Islet of Langerhans (tissue), 1 donor: ENCODE measurements around the gene LANCL1.

Experiments
- FAIRE-seq: peaks from one replicate; lab custom pipeline; 2011; peaks lifted over from hg19 to GRCh38; lab: Jason Lieb, UNC

Gene LANCL1, protein sequence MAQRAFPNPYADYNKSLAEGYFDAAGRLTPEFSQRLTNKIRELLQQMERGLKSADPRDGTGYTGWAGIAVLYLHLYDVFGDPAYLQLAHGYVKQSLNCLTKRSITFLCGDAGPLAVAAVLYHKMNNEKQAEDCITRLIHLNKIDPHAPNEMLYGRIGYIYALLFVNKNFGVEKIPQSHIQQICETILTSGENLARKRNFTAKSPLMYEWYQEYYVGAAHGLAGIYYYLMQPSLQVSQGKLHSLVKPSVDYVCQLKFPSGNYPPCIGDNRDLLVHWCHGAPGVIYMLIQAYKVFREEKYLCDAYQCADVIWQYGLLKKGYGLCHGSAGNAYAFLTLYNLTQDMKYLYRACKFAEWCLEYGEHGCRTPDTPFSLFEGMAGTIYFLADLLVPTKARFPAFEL

DNA sequence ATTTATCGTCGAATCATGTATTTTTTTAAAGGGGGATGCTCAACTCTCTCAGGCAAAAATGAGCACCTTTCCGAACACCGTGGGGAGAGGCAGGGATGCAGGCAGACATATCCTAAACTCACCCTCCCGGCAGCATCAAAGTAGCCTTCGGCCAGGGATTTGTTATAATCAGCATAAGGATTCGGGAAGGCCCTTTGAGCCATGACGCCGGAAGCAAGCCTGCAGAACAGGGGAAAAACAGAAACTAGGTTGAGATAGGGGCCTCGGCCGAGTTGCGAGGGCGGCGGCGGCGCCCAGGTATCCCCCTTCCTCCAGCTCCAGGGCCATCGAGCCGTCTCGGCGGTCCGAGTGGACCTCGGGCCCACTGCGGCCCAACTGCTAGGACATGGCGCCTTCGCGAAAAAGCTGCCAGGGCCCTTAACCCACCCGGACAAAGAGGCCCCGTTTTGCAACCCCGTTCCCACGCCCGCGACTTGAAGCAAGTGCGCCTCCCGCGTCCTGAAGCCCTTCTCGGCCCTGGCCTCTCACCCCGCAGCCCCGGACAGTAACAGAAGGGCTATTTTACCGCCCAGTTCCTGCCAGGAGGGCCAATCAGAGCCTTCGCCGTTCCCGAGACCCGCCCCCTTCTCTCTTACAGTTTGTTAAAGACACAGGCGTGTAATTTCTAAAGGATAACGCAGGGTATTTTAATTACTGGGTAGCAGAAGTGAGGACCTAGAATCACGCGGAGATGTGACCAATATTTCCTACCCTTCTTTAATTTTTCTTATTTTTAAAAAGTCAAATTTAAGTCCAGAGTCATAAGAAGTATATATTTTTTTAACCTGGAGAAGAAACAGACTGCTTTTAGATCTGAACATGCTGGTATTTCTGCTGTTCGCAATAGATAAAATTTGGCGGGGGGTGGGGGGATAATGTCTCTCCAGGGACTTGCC lies at the start of gene LANCL1:
LANCL1 (minus strand) TSS at position 566 of the 935 bp plus-strand sequence; CDS start at position 203, 363 bp downstream.
- peak; percentile 68 for FAIRE-seq

DNA sequence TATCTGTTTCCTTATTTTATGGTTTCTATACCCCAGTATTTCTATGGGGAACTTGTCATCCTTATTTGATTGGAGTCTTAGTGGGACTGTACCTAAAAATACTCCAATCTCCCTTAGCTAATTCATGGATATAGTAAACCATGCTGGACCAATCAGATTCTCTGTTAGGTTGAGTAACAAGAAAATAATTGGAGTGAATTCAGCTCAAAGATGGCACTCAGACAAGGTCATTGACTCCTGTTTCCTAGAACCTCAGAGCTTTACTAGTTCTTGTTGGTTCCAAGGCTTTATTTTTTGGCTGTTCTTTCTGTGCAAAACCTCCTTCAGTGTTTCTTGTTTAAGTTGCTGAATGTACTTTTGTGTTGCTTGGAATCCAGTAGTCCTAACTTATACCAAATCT lies 48.0 kb upstream of the LANCL1 start:
- no peak for FAIRE-seq

DNA sequence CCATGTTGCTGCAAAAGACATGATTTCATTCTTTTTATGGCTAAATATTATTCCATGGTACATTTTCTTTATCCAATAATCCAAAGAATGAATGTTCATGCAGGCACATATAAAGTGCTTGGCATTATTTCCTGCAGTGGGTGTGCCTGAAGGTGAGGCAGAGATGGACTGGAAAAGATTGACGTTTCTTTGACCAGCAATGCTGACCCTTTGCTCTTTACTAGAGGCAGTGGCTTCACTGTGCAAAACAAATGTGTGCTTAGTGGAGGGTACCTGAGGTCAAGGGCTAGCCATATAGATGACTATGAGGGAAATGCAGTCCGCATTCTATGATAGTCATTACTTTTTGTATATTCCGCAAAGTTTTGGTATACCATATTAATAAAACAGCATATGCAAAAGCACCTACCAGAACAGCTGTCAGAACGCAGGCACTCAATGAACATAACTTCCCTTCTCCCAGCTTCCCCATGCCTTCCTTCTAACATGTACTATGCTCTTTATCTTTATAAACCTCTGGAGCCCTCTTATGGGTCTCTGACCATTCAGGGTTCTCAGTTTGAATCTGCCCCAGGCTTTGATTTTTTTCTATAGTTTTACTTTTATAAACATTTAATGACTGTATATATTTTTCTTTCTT lies 47.2 kb upstream of the LANCL1 start:
- FAIRE-seq, result no peak

DNA sequence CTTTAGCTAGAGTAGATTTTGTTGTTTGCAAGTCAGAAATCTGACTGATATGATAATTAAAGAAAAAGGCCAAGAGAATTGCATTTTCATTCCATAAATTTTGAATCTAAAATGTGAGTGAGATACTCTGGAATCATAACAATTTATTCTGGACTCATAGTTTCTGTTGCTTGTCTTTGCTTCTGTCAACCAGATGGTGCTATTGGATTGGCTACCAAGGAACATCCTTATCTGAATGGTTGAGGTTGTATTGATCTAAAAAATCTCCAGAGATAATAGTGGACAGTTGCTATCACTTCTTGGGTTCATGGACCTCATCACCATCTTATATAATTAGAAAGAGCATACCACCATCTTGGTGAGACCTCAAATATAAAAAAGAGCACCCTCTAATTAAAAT lies 45.8 kb upstream of the LANCL1 start:
- no peak for FAIRE-seq

DNA sequence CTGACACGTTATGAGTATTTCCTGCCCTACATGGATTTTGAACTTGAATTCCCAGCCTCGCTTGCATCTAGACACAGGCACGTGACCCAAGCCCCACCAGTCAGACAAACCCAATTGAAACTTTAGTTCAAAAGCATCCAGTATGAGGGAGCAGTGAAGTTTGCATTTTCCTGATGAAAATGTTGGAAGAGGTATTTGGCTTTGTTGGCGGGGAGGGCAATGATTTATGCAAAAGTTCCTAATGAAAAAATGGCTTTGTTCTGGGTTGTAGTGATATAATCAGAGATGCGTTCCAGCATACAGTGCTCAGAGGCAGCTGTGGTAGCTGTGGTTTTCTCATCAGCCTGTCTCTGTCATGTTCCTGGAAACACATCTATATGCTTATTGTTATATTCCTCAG lies 43.0 kb upstream of the LANCL1 start:
- FAIRE-seq, result no peak

DNA sequence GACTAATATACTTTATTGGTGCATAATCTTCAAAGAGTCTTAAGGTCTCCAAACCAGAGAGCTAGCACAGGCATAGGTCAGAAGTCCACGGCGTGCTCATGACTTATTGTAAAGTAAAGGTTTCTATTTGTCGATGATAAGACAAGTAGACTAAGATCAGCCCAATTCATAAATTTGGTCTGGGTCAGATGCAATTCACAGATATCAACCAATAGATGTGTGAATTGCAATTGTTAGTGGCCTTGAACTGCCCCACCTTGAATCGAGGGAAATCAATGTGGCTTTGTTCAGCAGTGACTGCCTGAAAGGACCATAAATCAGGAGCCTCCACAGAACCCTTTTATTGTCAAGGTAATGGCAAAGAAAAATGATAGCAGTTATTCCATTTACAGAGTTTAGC lies 40.7 kb upstream of the LANCL1 start:
- FAIRE-seq, result no peak

DNA sequence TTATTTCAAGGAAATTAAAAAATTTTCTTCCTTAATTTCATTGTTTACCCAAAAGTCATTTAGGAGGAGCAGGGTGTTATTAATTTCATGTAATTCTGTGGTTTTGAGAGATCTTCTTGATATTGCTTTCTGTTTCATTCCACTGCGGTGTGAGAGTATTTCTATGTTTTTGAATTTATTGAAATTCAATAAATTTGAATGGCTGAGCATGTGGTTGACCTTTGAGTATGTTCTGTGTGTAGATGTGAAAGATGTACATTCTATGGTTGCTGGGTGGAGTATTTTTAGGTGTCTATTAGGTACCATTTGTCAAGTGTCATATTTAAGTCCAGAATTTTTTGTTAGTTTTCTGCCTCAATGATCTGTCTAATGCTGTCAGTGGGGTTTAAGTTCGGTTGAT lies 39.4 kb upstream of the LANCL1 start:
- no peak for FAIRE-seq

DNA sequence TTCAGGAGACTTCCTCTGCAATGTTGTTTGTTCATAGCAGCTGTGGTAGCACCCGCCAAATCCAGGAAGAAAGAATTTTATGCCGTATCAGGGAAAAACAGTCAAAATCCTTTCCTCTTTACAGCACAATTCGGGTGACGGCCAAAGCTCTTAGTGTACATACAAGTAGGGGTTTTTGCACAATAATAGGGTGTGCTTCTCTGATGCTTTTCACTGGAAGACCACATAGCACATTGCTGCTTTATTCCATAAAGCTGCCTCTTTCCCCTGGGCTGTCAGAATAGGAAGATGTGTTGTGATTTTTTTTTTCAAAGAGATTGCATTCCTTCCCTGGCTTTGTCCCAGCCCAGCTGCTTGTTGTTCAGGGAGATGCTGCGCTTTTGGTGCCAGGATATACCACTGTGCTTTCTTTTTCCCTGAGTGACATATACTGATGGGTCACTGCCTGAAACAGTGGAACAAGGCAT lies 27.2 kb upstream of the LANCL1 start:
- FAIRE-seq, result no peak

DNA sequence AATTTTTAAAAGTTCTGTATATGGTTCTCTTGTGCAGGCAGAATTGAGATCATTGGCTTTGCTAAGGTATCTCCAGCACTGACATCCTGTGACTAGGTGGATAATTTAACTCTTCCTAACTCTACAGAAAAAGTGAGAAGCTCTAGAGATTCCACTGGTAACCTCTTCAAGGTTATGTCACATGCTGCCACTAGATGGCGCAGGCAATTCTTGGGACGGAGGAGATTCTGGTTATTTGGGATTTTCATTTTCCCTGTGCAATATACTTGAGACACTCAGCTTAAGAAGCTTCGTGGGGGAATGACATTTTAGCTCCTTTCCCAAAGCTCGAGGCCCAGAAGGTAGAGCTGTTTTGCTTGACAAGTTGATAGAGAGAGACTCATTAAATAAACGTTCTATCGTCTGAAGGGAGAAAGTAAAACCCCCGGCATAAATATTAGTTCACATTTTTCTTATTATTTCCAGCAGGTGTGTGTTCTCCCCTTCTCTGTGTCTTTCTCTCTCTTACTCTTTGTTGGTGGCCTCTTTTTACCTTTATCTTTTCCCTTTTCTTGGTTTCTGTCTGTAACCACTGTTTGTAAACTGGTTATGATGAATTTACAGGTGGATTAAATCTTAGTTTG lies 26.6 kb upstream of the LANCL1 start:
- FAIRE-seq, result peak; percentile 97

DNA sequence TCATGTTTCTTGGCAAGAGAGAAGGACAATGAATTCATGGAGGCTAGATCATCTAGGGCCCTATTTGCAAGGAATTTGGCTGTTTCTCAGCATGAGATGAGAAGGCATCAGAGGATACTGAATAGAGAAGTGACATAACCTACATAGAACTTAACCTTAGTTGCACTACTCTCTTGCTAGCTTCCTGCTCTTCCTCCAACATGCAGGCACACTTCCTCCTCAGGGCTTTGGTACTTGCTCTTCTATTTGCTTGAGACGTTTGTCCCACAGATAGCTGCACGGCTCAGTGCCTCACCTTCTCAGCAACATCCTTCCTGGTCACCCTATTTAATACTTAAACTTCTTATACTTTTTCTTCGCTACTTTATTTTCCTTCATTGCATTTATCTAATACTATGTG lies 20.0 kb upstream of the LANCL1 start:
- no peak for FAIRE-seq

DNA sequence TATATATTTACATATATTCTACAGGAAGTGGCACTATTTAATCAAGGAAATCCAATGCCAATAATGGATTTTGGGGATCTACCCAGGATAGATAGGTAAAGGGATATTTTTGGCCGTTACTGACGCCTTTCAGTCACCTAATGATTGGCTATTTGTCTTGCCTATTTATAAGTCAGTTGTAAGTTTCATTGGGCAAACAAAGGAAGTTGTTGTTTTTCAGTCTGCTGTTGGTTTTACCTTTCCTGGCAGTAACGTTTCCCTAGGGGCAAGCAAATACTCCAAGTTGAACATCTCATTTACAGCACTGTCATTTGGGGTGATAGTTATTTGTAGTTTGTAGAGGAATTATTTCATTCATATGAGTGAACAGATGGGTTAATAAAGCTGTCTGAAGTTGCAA lies 17.0 kb upstream of the LANCL1 start:
- no peak for FAIRE-seq

DNA sequence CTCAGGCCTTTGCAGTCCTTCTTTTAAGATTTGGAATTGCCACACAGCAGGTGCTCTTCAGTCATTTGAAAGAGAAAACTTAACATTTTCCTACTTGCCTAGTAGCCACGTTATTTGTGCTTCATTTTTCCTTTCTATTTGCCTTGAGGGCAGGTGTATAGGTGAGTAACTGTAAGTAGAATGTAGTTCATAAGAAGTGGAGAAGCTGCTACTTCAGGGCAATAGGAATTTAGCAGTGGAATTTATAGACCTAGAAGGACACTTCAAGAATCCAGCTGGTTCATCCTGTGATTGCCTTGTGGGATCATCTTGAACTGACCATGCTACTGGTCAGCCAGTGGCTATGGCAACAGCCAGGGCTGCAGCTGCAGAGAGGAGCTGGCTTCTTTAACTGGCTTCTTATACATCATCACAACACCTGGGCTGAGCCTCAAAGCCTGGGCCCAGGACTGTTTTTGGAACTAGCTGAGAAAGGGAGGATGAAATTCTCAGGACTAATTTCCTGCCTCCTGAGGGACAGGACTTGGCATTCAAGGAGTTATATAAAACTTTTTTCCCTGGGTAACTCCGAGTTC lies 5.1 kb upstream of the LANCL1 start:
- FAIRE-seq, result no peak

DNA sequence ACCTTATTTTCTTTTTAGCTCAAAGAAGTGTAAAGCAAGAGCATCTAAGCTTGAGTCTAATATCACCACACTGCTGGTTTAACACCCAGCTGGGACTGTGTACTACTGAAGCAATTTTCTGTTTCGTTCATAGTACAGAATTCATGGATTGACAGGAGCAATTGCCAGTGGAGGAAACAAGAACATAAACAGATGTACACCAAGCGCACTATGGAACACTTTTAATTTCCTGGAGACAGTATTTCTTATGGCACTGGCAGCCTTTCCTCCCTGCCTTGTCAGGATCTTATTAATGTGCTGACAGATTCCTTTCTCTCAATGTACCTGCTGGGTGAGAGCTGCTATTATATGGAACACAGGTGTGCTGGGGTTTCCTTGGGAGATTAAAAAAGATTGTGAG lies 4.2 kb upstream of the LANCL1 start:
- FAIRE-seq, result no peak

DNA sequence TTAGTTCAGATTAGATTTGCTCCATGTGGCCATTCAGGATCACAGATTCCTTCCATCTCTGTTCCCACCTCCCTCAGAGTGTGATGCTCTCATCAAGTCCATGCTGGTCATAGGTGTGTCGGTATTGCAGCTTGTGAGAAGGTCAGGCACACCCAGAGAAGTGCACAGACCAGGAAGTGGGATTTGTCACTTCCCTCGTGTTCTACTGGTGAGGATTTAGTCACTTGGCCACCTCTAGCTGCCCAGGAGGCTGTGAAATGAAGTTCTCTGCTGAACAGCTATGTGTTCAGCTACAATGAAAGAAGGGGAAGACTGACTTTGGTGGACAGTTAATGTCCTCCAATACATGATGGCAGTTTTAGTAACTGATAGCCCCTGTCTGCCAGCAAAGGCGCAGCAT lies 3.5 kb upstream of the LANCL1 start:
- no peak for FAIRE-seq

DNA sequence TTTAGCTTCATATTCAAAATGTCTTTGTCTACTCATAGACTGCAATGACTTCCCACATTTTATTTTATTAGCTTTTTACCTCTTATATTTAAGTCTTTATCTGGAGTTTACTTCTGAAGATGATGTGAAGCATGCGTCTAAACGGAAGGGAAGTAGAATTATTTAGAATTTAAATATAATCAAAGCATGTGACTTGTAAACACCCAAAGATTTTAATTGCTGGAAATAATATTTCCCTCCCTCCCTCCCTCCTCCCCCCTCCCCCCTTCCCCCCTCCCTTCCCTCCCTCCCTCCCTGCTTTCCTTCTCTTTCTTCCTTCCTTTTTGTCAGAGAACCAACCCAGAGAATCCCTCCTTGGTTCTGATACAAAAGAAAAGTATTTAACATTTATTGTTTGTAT lies 2.1 kb upstream of the LANCL1 start:
- no peak for FAIRE-seq

DNA sequence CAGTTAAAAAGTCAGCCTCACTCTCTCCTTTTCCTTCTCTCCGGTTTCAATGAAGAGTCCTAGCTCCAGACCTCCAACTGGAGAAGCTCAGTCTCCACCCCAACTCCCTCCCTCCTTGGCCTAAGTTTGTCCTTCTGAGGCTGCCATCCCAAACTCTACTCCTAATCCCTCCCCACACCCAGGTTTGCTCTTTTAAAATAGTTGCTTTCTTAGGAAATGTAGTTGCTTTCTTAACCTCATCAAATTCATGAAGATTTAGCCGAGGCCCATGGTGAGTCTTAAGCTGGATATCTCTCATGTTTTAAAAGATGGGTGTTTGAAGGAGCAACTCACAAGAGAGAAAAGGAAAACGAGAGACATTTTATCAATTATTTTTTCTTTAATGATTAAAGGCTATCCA lies 937 bp upstream of the LANCL1 start:
- no peak for FAIRE-seq

DNA sequence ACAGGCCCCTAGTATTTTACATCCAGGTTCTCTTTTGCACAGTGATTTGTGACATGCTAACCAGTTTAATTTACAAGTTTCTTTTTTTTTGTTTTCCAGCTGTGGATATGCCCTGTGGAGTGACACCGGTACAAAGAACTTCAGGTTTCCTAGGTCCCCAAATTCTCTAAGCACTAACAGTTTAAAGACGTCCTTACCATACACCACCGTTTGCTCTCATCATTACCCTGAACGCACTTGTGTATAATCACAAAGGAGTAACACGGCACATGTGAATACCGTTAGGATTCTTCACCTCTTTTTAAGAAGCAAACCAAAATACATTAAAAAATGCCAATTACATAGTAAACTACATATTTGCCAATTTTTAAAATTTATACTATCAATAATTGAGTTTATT lies 853 bp downstream of the LANCL1 start:
- no peak for FAIRE-seq

DNA sequence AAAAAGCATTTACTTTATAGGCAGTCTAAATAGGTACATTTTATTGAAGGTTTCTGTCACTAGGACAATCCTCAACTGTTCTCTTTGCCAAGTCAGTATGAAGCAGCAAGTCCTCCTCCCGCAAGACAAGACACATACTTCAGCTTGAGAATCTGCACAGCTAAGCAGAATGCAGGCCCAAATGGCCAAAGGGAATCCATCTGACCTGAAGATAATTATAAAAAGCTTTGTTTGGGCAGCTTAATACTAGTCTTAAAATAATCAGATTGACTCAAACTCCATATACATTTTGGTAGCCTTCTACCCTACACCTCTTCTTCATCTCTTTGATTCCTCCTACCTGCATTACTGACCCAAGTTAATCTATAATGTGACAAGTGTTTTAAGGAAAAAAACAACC lies 1.8 kb downstream of the LANCL1 start:
- FAIRE-seq, result no peak

DNA sequence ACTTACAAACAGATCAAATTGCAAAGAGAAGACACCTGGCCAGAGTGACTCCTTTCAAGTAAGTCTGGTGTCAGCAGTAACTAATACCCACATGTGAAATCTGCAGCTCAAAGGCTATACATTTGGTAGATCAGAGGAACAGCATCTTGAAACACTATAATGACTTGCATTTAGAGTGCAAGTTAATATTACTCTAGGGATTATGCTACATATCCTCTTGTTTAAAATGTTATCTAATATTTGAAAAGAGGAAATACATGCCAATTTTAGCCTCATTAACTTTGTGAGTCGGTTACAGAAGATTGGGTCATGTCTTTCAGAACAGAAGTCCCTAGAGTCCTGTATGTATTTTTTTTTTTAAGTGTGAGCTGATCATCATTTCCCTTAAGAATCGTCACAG lies 15.2 kb downstream of the LANCL1 start:
- FAIRE-seq, result peak; percentile 13

DNA sequence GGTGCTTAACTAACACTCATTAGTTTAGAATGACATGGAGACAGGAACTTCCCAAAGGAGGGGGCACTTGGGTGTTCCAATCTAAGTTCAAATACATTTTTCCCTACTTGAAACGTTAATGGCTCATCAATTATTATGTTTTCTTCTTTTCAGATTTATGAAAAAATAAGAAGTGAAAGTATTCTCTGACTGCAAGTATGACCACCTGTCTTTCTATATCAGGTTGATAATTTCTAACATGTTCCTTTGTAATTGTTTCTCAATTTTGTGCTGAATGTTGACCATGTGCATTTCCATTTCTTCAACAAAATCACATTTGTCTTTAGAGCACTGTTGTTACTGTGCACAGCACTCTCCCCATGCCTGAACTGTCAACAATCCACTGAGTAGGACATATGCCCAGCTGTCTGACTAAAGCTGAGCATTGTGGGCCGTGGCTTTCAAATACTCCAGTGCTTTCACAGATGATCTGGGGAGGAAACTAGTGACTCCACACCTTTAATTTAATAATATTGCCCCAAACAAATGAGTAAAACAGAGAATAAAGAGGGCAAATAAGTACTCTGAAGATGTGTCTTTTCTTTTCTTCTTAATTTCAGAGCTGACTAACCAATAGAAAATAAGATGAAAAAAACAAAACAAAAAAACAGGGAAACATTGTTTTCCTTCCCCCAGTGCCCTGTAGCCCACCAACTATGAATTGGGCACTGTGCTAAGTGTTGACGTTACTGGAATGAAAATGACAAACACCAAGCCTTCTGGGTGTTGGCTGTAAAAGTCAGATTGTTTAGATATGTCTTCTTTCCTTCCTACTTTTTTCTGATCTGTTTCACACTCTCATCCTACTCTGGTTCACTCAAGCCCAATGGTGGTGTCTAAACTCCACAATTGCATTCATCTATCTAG lies 16.0 kb downstream of the LANCL1 start:
- FAIRE-seq, result no peak

DNA sequence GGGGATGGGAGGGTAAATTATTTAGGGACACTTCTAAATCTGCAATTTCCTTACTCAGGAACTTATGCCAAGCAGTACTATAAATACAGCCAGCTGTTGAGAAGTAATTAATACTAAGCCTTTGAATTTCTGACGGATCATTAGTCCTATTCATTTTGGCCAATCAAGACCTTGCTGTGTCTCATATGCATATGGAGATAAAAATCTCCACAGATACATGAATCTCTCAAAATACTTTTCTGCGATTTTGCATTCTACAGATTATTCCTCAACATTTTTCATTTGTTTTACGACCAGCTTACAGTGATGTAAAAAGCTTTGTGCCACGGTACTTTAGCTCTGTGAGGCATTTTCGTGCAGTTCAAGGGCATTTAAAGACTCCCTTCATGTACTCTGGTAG lies 16.7 kb downstream of the LANCL1 start:
- FAIRE-seq, result no peak
